ENCODE results near the gene PNCK.

Gene PNCK

GRCh38 chrX:153657161-153657560, 16.5 kb downstream of the PNCK start:
- H3K27ac ChIP-seq (ENCODE audit: low read depth in 2 of 2, low read length in 2 of 2), result no peak overlapping the region
- H3K9me3 ChIP-seq (ENCODE audit: control insufficient read depth in 2 of 2, low read length in 2 of 2), result peaks cover 0 to 2% of the 10 kb centered on the region in 2 donors
- H3K4me1 ChIP-seq (ENCODE audit: control insufficient read depth in 2 of 2, insufficient read depth in 2 of 2, low read length in 2 of 2), result no peaks in the 10 kb centered on the region
- H3K4me3 ChIP-seq (ENCODE audit: low read length in 2 of 2), result no peak overlapping the region
- H3K27me3 ChIP-seq (ENCODE audit: control insufficient read depth in 2 of 2, insufficient read depth in 2 of 2, low read length in 2 of 2), result no peaks in the 10 kb centered on the region
- H3K9ac ChIP-seq (ENCODE audit: low read depth in 1 of 2, low read length in 2 of 2), result no peak overlapping the region
- H3K36me3 ChIP-seq (ENCODE audit: control insufficient read depth in 2 of 2, insufficient read depth in 2 of 2, low read length in 2 of 2), result no peaks in the 10 kb centered on the region

- H3K36me3 ChIP-seq (ENCODE audit: control insufficient read depth in 2 of 2, insufficient read depth in 2 of 2, low read length in 2 of 2), result no peaks in the 10 kb centered on the region
- no peak overlapping the region for H3K9ac ChIP-seq (ENCODE audit: low read depth in 1 of 2, low read length in 2 of 2)
- H3K4me3 ChIP-seq (ENCODE audit: low read length in 2 of 2), result no peak overlapping the region
- H3K27me3 ChIP-seq (ENCODE audit: control insufficient read depth in 2 of 2, insufficient read depth in 2 of 2, low read length in 2 of 2), result peaks cover 0 to 6% of the 10 kb centered on the region in 2 donors
- H3K4me1 ChIP-seq (ENCODE audit: control insufficient read depth in 2 of 2, insufficient read depth in 2 of 2, low read length in 2 of 2), result no peaks in the 10 kb centered on the region
- no peak overlapping the region for H3K27ac ChIP-seq (ENCODE audit: low read depth in 2 of 2, low read length in 2 of 2)
- H3K9me3 ChIP-seq (ENCODE audit: control insufficient read depth in 2 of 2, low read length in 2 of 2), result peaks cover 0 to 2% of the 10 kb centered on the region in 2 donors
These were observed 20.1 kb downstream of the PNCK start for GRCh38 chrX:153653556-153653955.

GRCh38 chrX:153651540-153652079, 22.0 kb downstream of the PNCK start:
- no peak overlapping the region for H3K4me3 ChIP-seq (ENCODE audit: low read length in 2 of 2)
- peaks cover 5 to 12% of the 10 kb centered on the region in 2 donors for H3K27me3 ChIP-seq (ENCODE audit: control insufficient read depth in 2 of 2, insufficient read depth in 2 of 2, low read length in 2 of 2)
- no peak overlapping the region for H3K9ac ChIP-seq (ENCODE audit: low read depth in 1 of 2, low read length in 2 of 2)

GRCh38 chrX:153650959-153651358, 22.7 kb downstream of the PNCK start:
- Histone ChIP-seq H3K4me3 (ENCODE audit: low read length in 2 of 2) (no peak overlapping the region), H3K4me1 (ENCODE audit: control insufficient read depth in 2 of 2, insufficient read depth in 2 of 2, low read length in 2 of 2) (no peaks in the 10 kb centered on the region), H3K27me3 (ENCODE audit: control insufficient read depth in 2 of 2, insufficient read depth in 2 of 2, low read length in 2 of 2) (peaks cover 11 to 13% of the 10 kb centered on the region in 2 donors), H3K9ac (ENCODE audit: low read depth in 1 of 2, low read length in 2 of 2) (no peak overlapping the region), H3K36me3 (ENCODE audit: control insufficient read depth in 2 of 2, insufficient read depth in 2 of 2, low read length in 2 of 2) (no peaks in the 10 kb centered on the region), H3K9me3 (ENCODE audit: control insufficient read depth in 2 of 2, low read length in 2 of 2) (peaks cover 0 to 2% of the 10 kb centered on the region in 2 donors), H3K27ac (ENCODE audit: low read depth in 2 of 2, low read length in 2 of 2) (no peak overlapping the region)

More at GRCh38 chrX:153651540-153652079, 22.0 kb downstream of the PNCK start:
- Histone ChIP-seq H3K4me1 (ENCODE audit: control insufficient read depth in 2 of 2, insufficient read depth in 2 of 2, low read length in 2 of 2) (no peaks in the 10 kb centered on the region), H3K36me3 (ENCODE audit: control insufficient read depth in 2 of 2, insufficient read depth in 2 of 2, low read length in 2 of 2) (no peaks in the 10 kb centered on the region), H3K27ac (ENCODE audit: low read depth in 2 of 2, low read length in 2 of 2) (no peak overlapping the region), H3K9me3 (ENCODE audit: control insufficient read depth in 2 of 2, low read length in 2 of 2) (peaks cover 0 to 2% of the 10 kb centered on the region in 2 donors)

- no peaks in the 10 kb centered on the region for H3K4me1 ChIP-seq (ENCODE audit: control insufficient read depth in 2 of 2, insufficient read depth in 2 of 2, low read length in 2 of 2)
- H3K9me3 ChIP-seq (ENCODE audit: control insufficient read depth in 2 of 2, low read length in 2 of 2), result peaks cover 0 to 2% of the 10 kb centered on the region in 2 donors
- no peaks in the 10 kb centered on the region for H3K36me3 ChIP-seq (ENCODE audit: control insufficient read depth in 2 of 2, insufficient read depth in 2 of 2, low read length in 2 of 2)
- H3K9ac ChIP-seq (ENCODE audit: low read depth in 1 of 2, low read length in 2 of 2), result no peak overlapping the region
- H3K4me3 ChIP-seq (ENCODE audit: low read length in 2 of 2), result no peak overlapping the region
- no peak overlapping the region for H3K27ac ChIP-seq (ENCODE audit: low read depth in 2 of 2, low read length in 2 of 2)
- H3K27me3 ChIP-seq (ENCODE audit: control insufficient read depth in 2 of 2, insufficient read depth in 2 of 2, low read length in 2 of 2), result peaks cover 16 to 19% of the 10 kb centered on the region in 2 donors
These were observed 23.5 kb downstream of the PNCK start for GRCh38 chrX:153649915-153650782.

GRCh38 chrX:153649178-153649914, 24.3 kb downstream of the PNCK start:
- H3K27me3 ChIP-seq (ENCODE audit: control insufficient read depth in 2 of 2, insufficient read depth in 2 of 2, low read length in 2 of 2), result peaks cover 20 to 24% of the 10 kb centered on the region in 2 donors
- no peaks in the 10 kb centered on the region for H3K4me1 ChIP-seq (ENCODE audit: control insufficient read depth in 2 of 2, insufficient read depth in 2 of 2, low read length in 2 of 2)
- no peak overlapping the region for H3K4me3 ChIP-seq (ENCODE audit: low read length in 2 of 2)
- H3K9me3 ChIP-seq (ENCODE audit: control insufficient read depth in 2 of 2, low read length in 2 of 2), result peaks cover 0 to 2% of the 10 kb centered on the region in 2 donors
- H3K36me3 ChIP-seq (ENCODE audit: control insufficient read depth in 2 of 2, insufficient read depth in 2 of 2, low read length in 2 of 2), result no peaks in the 10 kb centered on the region
- no peak overlapping the region for H3K9ac ChIP-seq (ENCODE audit: low read depth in 1 of 2, low read length in 2 of 2)
- no peak overlapping the region for H3K27ac ChIP-seq (ENCODE audit: low read depth in 2 of 2, low read length in 2 of 2)

GRCh38 chrX:153648358-153649177, 25.0 kb downstream of the PNCK start:
- H3K36me3 ChIP-seq (ENCODE audit: control insufficient read depth in 2 of 2, insufficient read depth in 2 of 2, low read length in 2 of 2), result no peaks in the 10 kb centered on the region
- H3K9ac ChIP-seq (ENCODE audit: low read depth in 1 of 2, low read length in 2 of 2), result no peak overlapping the region
- H3K4me1 ChIP-seq (ENCODE audit: control insufficient read depth in 2 of 2, insufficient read depth in 2 of 2, low read length in 2 of 2), result peaks cover 0 to 4% of the 10 kb centered on the region in 2 donors
- H3K4me3 ChIP-seq (ENCODE audit: low read length in 2 of 2), result no peak overlapping the region
- no peak overlapping the region for H3K27ac ChIP-seq (ENCODE audit: low read depth in 2 of 2, low read length in 2 of 2)
- H3K9me3 ChIP-seq (ENCODE audit: control insufficient read depth in 2 of 2, low read length in 2 of 2), result no peaks in the 10 kb centered on the region
- H3K27me3 ChIP-seq (ENCODE audit: control insufficient read depth in 2 of 2, insufficient read depth in 2 of 2, low read length in 2 of 2), result peaks cover 20 to 28% of the 10 kb centered on the region in 2 donors

GRCh38 chrX:153647461-153648357, 25.9 kb downstream of the PNCK start:
- Histone ChIP-seq H3K4me3 (ENCODE audit: low read length in 2 of 2) (no peak overlapping the region), H3K27me3 (ENCODE audit: control insufficient read depth in 2 of 2, insufficient read depth in 2 of 2, low read length in 2 of 2) (peaks cover 24 to 35% of the 10 kb centered on the region in 2 donors), H3K4me1 (ENCODE audit: control insufficient read depth in 2 of 2, insufficient read depth in 2 of 2, low read length in 2 of 2) (peaks cover 0 to 4% of the 10 kb centered on the region in 2 donors), H3K9me3 (ENCODE audit: control insufficient read depth in 2 of 2, low read length in 2 of 2) (no peaks in the 10 kb centered on the region), H3K9ac (ENCODE audit: low read depth in 1 of 2, low read length in 2 of 2) (no peak overlapping the region), H3K27ac (ENCODE audit: low read depth in 2 of 2, low read length in 2 of 2) (no peak overlapping the region), H3K36me3 (ENCODE audit: control insufficient read depth in 2 of 2, insufficient read depth in 2 of 2, low read length in 2 of 2) (no peaks in the 10 kb centered on the region)

Measured in mucosa of rectum (tissue), 2 donors.